ENCODE measurements around the gene EIF4B. TPM values are rescaled to one million over a fixed set of nuclear protein-coding genes. Genes with fewer than 3 reads are reported as not detected.

The EIF4B gene
- total and polyA plus RNA-seq, 9 of the 15 experiments (the other 6 are each of a cell fraction or from before 2014, with no cell fraction given): 138 to 669 (median 552) TPM

- TF ChIP-seq, protein P1, sequence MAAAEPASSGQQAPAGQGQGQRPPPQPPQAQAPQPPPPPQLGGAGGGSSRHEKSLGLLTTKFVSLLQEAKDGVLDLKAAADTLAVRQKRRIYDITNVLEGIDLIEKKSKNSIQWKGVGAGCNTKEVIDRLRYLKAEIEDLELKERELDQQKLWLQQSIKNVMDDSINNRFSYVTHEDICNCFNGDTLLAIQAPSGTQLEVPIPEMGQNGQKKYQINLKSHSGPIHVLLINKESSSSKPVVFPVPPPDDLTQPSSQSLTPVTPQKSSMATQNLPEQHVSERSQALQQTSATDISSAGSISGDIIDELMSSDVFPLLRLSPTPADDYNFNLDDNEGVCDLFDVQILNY (CRISPR knock-in tag; IDR thresholded peaks at IDR 0.05): no peak
- no peak for TF ChIP-seq HCFC1 (IDR thresholded peaks at IDR 0.05; ENCODE audit: low read depth, low read length)
- TF ChIP-seq ETV6 (IDR thresholded peaks at IDR 0.05; ENCODE audit: borderline replicate concordance in 1 of 2, low read depth in 2 of 2, low read length in 1 of 2): peak in 1 of 2 experiments; percentile 54; a peak in 1 of 4 replicates
- no peak for TF ChIP-seq ETV6 (CRISPR knock-in tag; IDR thresholded peaks at IDR 0.05; ENCODE audit: borderline replicate concordance)
- TF ChIP-seq CEBPB (tag; IDR thresholded peaks at IDR 0.05): no peak
- peak; percentile 39; the same call in 1 of the 2 replicates for TF ChIP-seq RBFOX2 (IDR thresholded peaks at IDR 0.05; ENCODE audit: low read depth, low read length)
- no peak for TF ChIP-seq C11orf30 (IDR thresholded peaks at IDR 0.05; ENCODE audit: low read depth)
- TF ChIP-seq ZNF444 (CRISPR knock-in tag; IDR thresholded peaks at IDR 0.05): no peak
- no peak; the same call in 1 of the 2 replicates for TF ChIP-seq PHF8 (IDR thresholded peaks at IDR 0.05; ENCODE audit: borderline replicate concordance, low read length)
- TF ChIP-seq ZNF584 (CRISPR knock-in tag; IDR thresholded peaks at IDR 0.05; ENCODE audit: low read depth): no peak
- TF ChIP-seq, protein P2, sequence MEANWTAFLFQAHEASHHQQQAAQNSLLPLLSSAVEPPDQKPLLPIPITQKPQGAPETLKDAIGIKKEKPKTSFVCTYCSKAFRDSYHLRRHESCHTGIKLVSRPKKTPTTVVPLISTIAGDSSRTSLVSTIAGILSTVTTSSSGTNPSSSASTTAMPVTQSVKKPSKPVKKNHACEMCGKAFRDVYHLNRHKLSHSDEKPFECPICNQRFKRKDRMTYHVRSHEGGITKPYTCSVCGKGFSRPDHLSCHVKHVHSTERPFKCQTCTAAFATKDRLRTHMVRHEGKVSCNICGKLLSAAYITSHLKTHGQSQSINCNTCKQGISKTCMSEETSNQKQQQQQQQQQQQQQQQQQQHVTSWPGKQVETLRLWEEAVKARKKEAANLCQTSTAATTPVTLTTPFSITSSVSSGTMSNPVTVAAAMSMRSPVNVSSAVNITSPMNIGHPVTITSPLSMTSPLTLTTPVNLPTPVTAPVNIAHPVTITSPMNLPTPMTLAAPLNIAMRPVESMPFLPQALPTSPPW (CRISPR knock-in tag; IDR thresholded peaks at IDR 0.05): peak; percentile 79
- no peak for TF ChIP-seq ZNF717 (CRISPR knock-in tag; IDR thresholded peaks at IDR 0.05)
- TF ChIP-seq ARID1B (IDR thresholded peaks at IDR 0.05): 0 out of 2 replicates have a peak, but pooled peaks have one; percentile 22
These were observed 43.5 kb downstream of the EIF4B start, which contains the start of gene TNS2 (continued) for GRCh38 chr12:53049571-53050318.
